ENCODE measurements around the gene RPL41. TPM values are rescaled to one million over a fixed set of nuclear protein-coding genes. Genes with fewer than 3 reads are reported as not detected.

The RPL41 gene
- total RNA-seq, 1 donor from 2014 or later = 3,805 TPM

DNA sequence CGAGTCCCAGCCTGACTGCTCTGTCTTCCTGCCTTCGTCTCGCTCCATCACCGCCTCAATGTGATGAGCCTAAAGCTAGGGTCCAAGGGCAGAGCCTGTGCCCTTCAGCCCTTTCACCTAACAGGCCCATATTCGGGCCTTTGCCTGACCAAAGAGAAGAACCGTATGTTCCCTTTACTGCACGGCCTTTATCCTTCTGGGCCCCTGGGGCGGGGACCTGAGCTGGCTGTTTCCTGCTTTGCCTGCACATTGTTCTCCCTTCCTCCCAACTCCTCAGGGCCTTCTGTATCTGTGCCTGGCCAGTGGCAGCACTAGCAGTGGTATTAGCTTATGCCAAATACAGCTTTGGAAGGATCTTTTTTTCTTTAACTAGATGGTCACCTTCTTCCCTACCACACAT, 27.4 kb downstream of the RPL41 start:
- H3K9me3 ChIP-seq (ENCODE audit: low read depth) = no peaks in the 10 kb centered on the region
- TF ChIP-seq EZH2 (IDR thresholded peaks at IDR 0.05) = no peak
- no peak for TF ChIP-seq EZH2phosphoT487 (IDR thresholded peaks at IDR 0.05)
- TF ChIP-seq, protein P1, sequence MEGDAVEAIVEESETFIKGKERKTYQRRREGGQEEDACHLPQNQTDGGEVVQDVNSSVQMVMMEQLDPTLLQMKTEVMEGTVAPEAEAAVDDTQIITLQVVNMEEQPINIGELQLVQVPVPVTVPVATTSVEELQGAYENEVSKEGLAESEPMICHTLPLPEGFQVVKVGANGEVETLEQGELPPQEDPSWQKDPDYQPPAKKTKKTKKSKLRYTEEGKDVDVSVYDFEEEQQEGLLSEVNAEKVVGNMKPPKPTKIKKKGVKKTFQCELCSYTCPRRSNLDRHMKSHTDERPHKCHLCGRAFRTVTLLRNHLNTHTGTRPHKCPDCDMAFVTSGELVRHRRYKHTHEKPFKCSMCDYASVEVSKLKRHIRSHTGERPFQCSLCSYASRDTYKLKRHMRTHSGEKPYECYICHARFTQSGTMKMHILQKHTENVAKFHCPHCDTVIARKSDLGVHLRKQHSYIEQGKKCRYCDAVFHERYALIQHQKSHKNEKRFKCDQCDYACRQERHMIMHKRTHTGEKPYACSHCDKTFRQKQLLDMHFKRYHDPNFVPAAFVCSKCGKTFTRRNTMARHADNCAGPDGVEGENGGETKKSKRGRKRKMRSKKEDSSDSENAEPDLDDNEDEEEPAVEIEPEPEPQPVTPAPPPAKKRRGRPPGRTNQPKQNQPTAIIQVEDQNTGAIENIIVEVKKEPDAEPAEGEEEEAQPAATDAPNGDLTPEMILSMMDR (IDR thresholded peaks at IDR 0.05) = no peak
- no peaks in the 10 kb centered on the region for H3K4me1 ChIP-seq
- no peak overlapping the region for H3K4me3 ChIP-seq
- no peaks in the 10 kb centered on the region for H3K9me3 Mint-ChIP-seq
- no peaks in the 10 kb centered on the region for H4K20me1 ChIP-seq (ENCODE audit: low read depth)
- no peak overlapping the region for H2AFZ ChIP-seq (replicated peaks)
- no peak overlapping the region for H3K27ac ChIP-seq
- no peaks in the 10 kb centered on the region for H3K27me3 ChIP-seq
- peaks cover 19% of the 10 kb centered on the region for H3F3A ChIP-seq (ENCODE audit: low read depth)
- no peak overlapping the region for H3K4me3 Mint-ChIP-seq
- peaks cover 8% of the 10 kb centered on the region for H3K36me3 ChIP-seq
- no peak overlapping the region for H3K27ac Mint-ChIP-seq
- no peaks in the 10 kb centered on the region for H3K4me1 Mint-ChIP-seq
- peaks cover 6% of the 10 kb centered on the region for H3K27me3 Mint-ChIP-seq (ENCODE audit: insufficient read depth, low read depth)
- DNase-seq (ENCODE audit: low spot score) = no peak
- no peaks in the 10 kb centered on the region for H3K79me2 ChIP-seq (ENCODE audit: low read depth)
- no peak overlapping the region for H3K4me2 ChIP-seq
- H3K36me3 Mint-ChIP-seq = peaks cover 34% of the 10 kb centered on the region
- H3K9ac ChIP-seq = no peak overlapping the region

DNA sequence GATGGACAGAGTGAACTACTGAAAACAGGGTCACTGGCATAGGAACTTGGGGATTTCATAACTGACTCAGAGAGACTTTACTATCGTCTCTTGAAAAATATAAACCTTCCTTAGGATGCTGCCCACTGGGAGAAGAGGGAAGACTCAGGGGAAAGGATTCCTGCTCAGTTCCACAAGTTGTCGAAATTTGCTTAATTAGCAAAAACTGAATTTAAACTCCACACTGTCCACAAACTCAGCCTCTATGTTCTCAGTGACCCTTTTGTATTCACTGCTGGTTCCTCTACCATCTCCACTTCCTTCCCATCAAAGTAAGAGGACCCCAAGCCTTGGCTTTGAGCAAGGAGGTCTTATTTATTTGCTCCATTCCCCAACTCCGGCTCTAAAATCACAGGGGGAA, 28.8 kb downstream of the RPL41 start:
- Histone ChIP-seq H3K79me2 (ENCODE audit: low read depth) (no peaks in the 10 kb centered on the region), H3K4me3 (no peak overlapping the region), H3K27me3 (no peaks in the 10 kb centered on the region), H3K36me3 (peaks cover 8% of the 10 kb centered on the region), H3K9me3 (ENCODE audit: low read depth) (no peaks in the 10 kb centered on the region), H2AFZ (replicated peaks) (no peak overlapping the region), H3K4me2 (no peak overlapping the region), H4K20me1 (ENCODE audit: low read depth) (no peaks in the 10 kb centered on the region), H3F3A (ENCODE audit: low read depth) (peaks cover 19% of the 10 kb centered on the region), H3K9ac (no peak overlapping the region), H3K27ac (no peak overlapping the region), H3K4me1 (no peaks in the 10 kb centered on the region)
- peaks cover 3% of the 10 kb centered on the region for H3K27me3 Mint-ChIP-seq (ENCODE audit: insufficient read depth, low read depth)
- H3K27ac Mint-ChIP-seq = no peak overlapping the region
- no peak overlapping the region for H3K4me3 Mint-ChIP-seq
- no peak for DNase-seq (ENCODE audit: low spot score)
- H3K36me3 Mint-ChIP-seq = peaks cover 29% of the 10 kb centered on the region
- no peaks in the 10 kb centered on the region for H3K4me1 Mint-ChIP-seq
- TF ChIP-seq EZH2phosphoT487 (IDR thresholded peaks at IDR 0.05) (no peak), EZH2 (IDR thresholded peaks at IDR 0.05) (no peak)
- TF ChIP-seq, protein P1 (IDR thresholded peaks at IDR 0.05) = no peak
- no peaks in the 10 kb centered on the region for H3K9me3 Mint-ChIP-seq

DNA sequence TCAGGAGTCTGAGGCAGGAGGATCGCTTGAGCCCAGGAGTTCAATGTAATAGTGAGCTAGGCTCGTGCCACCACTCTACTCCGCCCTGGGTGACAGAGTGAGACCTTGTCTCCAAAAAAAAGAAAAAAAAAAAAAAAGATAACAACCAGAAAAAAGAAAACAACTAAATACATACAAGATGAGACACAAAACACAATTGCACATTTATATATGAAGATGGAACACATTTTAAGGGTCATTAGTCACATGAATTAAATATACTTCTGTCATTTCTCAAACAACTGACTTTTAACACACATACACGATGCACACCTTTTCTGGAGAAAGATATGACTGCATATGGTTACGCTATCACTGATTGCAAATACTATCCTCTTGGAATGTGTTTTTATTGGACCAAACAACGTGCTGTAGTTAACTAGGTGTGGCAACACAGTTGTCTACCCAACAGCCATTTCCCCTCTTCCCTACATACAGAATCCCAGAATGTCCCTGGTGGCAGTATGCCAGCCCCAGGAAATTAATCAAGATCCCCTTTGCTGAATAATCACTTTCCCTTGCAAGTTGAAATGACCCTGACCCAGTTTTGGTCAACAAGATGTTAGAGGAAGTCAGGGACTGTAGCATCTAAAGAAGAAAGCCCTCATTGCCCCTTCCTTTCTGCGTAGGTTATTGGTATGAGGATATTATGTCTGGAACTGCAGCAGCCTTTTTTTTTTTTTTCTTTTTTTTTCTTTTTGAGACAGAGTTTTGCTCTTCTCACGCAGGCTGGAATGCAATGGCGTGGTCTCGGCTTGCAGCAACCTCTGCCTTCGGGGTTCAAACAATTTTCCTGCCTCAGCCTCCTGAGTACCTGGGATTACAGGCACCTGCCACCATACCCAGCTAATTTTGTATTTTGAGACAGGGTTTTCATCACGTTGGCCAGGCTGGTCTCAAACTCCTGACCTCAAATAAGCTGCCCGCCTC, 30.3 kb downstream of the RPL41 start:
- DNase-seq (ENCODE audit: low spot score) = no peak
- peaks cover 31% of the 10 kb centered on the region for H3F3A ChIP-seq (ENCODE audit: low read depth)

More for the DNA sequence above, 30.3 kb downstream of the RPL41 start:
- Histone ChIP-seq H3K27me3 (no peaks in the 10 kb centered on the region), H3K4me3 (no peak overlapping the region), H3K4me2 (no peak overlapping the region), H2AFZ (replicated peaks) (no peak overlapping the region), H3K9me3 (ENCODE audit: low read depth) (no peaks in the 10 kb centered on the region), H3K4me1 (peaks cover 3% of the 10 kb centered on the region), H3K9ac (no peak overlapping the region), H3K79me2 (ENCODE audit: low read depth) (peaks cover 4% of the 10 kb centered on the region), H3K27ac (peak overlapping the region; percentile 25), H3K36me3 (no peaks in the 10 kb centered on the region), H4K20me1 (ENCODE audit: low read depth) (no peaks in the 10 kb centered on the region)
- Mint-ChIP-seq H3K4me1 (peaks cover 8% of the 10 kb centered on the region), H3K36me3 (peaks cover 19% of the 10 kb centered on the region), H3K27me3 (ENCODE audit: insufficient read depth, low read depth) (peaks cover 6% of the 10 kb centered on the region), H3K4me3 (no peak overlapping the region), H3K9me3 (no peaks in the 10 kb centered on the region), H3K27ac (peak overlapping the region; percentile 59)
- no peak for TF ChIP-seq EZH2 (IDR thresholded peaks at IDR 0.05)
- no peak for TF ChIP-seq EZH2phosphoT487 (IDR thresholded peaks at IDR 0.05)
- TF ChIP-seq, protein P1 (IDR thresholded peaks at IDR 0.05) = no peak

All from neural progenitor cell (in vitro differentiated cells).